ENCODE measurements around the gene SSR4. TPM values are rescaled to one million over a fixed set of nuclear protein-coding genes. Genes with fewer than 3 reads are reported as not detected.
A peak's percentile ranks its signal among the peaks of the same experiment; 100 is the strongest.
"Not testable (repeated sequence)": the region's sequence is repeated elsewhere in the genome, so short reads cannot be mapped to it uniquely, and the experiment has no call there.

The SSR4 gene
- total RNA-seq, 1 donor from 2014 or later: 297 TPM

DNA sequence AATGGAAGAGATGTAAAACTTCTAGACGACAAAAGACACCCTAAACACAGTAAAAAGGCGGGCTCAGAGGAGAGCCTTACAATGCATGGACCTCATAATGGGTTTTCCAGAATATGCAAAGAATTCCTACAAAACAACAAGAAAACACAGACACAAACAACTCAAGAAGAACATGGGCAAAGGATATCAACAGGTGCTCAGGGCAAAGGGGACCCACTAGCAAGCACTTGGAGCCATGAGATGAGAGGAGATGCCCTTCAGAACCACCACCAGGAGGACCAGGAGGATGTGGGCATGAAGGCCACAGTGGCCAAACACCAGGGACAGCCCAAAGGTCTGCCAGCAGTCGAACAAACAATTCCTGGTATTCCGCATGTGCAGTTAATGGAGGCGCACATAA, 18.7 kb downstream of the SSR4 start:
- no peak for DNase-seq (ENCODE audit: extremely low spot score, unreplicated experiment)
- H3K36me3 Mint-ChIP-seq (ENCODE audit: unreplicated experiment): no peaks in the 10 kb centered on the region
- no peaks in the 10 kb centered on the region for H3K27me3 Mint-ChIP-seq (ENCODE audit: unreplicated experiment)
- H3K9me3 Mint-ChIP-seq (ENCODE audit: unreplicated experiment): no peaks in the 10 kb centered on the region
- no peak overlapping the region for H3K27ac Mint-ChIP-seq (ENCODE audit: unreplicated experiment)
- no peaks in the 10 kb centered on the region for H3K4me1 Mint-ChIP-seq (ENCODE audit: unreplicated experiment)
- H3K4me3 Mint-ChIP-seq (ENCODE audit: unreplicated experiment): no peak overlapping the region
- TF ChIP-seq, protein P1, sequence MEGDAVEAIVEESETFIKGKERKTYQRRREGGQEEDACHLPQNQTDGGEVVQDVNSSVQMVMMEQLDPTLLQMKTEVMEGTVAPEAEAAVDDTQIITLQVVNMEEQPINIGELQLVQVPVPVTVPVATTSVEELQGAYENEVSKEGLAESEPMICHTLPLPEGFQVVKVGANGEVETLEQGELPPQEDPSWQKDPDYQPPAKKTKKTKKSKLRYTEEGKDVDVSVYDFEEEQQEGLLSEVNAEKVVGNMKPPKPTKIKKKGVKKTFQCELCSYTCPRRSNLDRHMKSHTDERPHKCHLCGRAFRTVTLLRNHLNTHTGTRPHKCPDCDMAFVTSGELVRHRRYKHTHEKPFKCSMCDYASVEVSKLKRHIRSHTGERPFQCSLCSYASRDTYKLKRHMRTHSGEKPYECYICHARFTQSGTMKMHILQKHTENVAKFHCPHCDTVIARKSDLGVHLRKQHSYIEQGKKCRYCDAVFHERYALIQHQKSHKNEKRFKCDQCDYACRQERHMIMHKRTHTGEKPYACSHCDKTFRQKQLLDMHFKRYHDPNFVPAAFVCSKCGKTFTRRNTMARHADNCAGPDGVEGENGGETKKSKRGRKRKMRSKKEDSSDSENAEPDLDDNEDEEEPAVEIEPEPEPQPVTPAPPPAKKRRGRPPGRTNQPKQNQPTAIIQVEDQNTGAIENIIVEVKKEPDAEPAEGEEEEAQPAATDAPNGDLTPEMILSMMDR (IDR thresholded peaks at IDR 0.05): no peak

DNA sequence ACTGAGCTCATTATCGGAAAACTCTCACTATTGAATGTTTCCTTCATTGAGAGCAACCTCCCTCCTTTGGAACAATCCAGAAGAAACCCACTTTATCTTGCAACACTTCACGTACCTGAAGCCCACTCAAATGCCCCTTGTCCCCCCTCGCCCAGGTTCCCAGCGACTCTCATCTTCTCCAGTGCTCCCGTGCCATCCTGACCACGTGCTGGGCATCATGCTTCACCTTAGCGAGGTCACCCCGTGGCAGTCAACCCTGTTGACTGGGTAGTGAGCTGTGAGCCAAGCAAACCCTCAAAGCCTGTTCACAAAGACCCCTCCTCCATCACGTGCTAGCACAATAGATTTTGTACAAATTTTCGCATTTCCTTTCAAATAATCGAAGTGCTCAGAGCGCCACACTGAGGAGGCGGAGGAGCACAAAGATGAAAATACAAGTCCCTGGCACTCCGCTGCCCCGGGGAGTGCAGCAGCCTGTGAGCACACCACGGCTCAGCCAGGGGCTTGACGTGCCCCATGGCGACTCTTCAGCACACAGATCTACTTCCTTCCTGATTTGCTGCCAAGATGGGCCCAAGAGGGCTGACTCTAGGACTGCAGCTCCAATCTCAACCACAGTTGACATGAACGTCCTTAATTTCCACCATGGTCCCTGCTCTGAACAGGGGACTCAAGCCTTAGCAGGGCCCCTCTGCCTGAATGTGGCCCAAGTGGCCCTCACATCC, 20.3 kb downstream of the SSR4 start:
- no peak overlapping the region for H3K27ac Mint-ChIP-seq (ENCODE audit: unreplicated experiment)
- TF ChIP-seq, protein P1 (IDR thresholded peaks at IDR 0.05): no peak
- DNase-seq (ENCODE audit: extremely low spot score, unreplicated experiment): no peak
- H3K36me3 Mint-ChIP-seq (ENCODE audit: unreplicated experiment): no peaks in the 10 kb centered on the region
- no peaks in the 10 kb centered on the region for H3K9me3 Mint-ChIP-seq (ENCODE audit: unreplicated experiment)
- no peak overlapping the region for H3K4me3 Mint-ChIP-seq (ENCODE audit: unreplicated experiment)
- peaks cover 4% of the 10 kb centered on the region for H3K4me1 Mint-ChIP-seq (ENCODE audit: unreplicated experiment)
- no peaks in the 10 kb centered on the region for H3K27me3 Mint-ChIP-seq (ENCODE audit: unreplicated experiment)

- no peaks in the 10 kb centered on the region for H3K9me3 Mint-ChIP-seq (ENCODE audit: unreplicated experiment)
- H3K27ac Mint-ChIP-seq (ENCODE audit: unreplicated experiment): no peak overlapping the region
Measured at GRCh38 chrX:153816831-153817690, 22.6 kb downstream of the SSR4 start.

GRCh38 chrX:153818064-153818463, 23.6 kb downstream of the SSR4 start:
- H3K4me1 Mint-ChIP-seq (ENCODE audit: unreplicated experiment); H3K27ac Mint-ChIP-seq (ENCODE audit: unreplicated experiment); H3K9me3 Mint-ChIP-seq (ENCODE audit: unreplicated experiment); DNase-seq (ENCODE audit: extremely low spot score, unreplicated experiment); H3K27me3 Mint-ChIP-seq (ENCODE audit: unreplicated experiment); H3K4me3 Mint-ChIP-seq (ENCODE audit: unreplicated experiment); H3K36me3 Mint-ChIP-seq (ENCODE audit: unreplicated experiment): not testable (repeated sequence)

More at GRCh38 chrX:153816831-153817690, 22.6 kb downstream of the SSR4 start:
- Mint-ChIP-seq H3K4me3 (ENCODE audit: unreplicated experiment) (no peak overlapping the region), H3K27me3 (ENCODE audit: unreplicated experiment) (no peaks in the 10 kb centered on the region), H3K4me1 (ENCODE audit: unreplicated experiment) (peaks cover 4% of the 10 kb centered on the region), H3K36me3 (ENCODE audit: unreplicated experiment) (no peaks in the 10 kb centered on the region)
- DNase-seq (ENCODE audit: extremely low spot score, unreplicated experiment): no peak
- TF ChIP-seq, protein P1 (IDR thresholded peaks at IDR 0.05): no peak

- peak overlapping the region; percentile 58 for H3K27ac Mint-ChIP-seq (ENCODE audit: unreplicated experiment)
- H3K36me3 Mint-ChIP-seq (ENCODE audit: unreplicated experiment): no peaks in the 10 kb centered on the region
- DNase-seq (ENCODE audit: extremely low spot score, unreplicated experiment): peak; percentile 84
- H3K4me1 Mint-ChIP-seq (ENCODE audit: unreplicated experiment): peaks cover 4% of the 10 kb centered on the region
- peak overlapping the region; percentile 55 for H3K4me3 Mint-ChIP-seq (ENCODE audit: unreplicated experiment)
- TF ChIP-seq, protein P1 (IDR thresholded peaks at IDR 0.05): no peak
- no peaks in the 10 kb centered on the region for H3K9me3 Mint-ChIP-seq (ENCODE audit: unreplicated experiment)
- H3K27me3 Mint-ChIP-seq (ENCODE audit: unreplicated experiment): no peaks in the 10 kb centered on the region
Measured at GRCh38 chrX:153818571-153819383, 24.3 kb downstream of the SSR4 start.
